ENCODE data around the gene BBS5.
"Not testable (repeated sequence)": the region's sequence is repeated elsewhere in the genome, so short reads cannot be mapped to it uniquely, and the experiment has no call there.

The BBS5 gene
- 1.7 to 2.6 reads per million in 2 experiments for total RNA-seq

DNA sequence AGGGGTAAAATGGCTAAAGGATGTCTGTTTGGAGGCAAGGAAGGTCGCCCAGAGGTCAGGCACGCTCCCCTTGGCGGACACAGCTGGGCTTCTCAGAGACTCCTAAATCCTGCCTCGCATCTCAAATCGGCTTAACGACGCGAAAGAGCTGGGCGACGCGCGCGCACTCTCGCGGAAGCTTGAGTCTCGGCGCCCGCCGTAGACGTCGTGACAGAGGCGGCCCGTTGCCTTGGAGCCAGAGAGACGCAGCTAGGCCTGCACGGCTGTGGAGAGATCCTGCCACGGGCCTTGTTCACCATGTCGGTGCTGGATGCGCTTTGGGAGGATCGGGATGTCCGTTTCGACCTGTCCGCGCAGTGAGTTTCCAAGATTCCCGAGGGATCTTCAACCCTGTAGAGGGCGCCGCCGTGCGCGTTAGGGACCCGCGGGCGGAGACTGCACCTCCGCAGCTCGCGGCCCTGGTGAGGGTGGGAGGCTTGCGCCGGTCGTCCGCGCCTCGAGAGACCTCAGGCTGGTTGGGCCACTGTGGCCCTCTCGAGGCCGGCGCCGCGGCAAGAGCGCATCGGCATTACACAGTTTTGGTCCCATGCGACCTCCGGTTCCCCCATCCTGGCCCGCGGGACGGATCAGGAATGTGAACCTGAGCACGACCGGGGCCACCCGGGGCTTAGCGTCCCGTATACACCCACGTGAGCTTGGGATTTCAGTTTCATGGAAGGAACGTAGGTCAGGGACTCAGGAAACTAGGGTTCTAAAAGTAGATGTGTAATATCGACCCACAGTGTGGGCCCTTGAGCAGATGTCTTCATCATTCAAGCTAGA is at the start of gene BBS5:
BBS5 (plus strand) TSS at position 238 of the 822 bp plus-strand sequence; CDS start at position 298, 60 bp downstream.
- peak; percentile 42 for DNase-seq (ENCODE audit: low read depth)

DNA sequence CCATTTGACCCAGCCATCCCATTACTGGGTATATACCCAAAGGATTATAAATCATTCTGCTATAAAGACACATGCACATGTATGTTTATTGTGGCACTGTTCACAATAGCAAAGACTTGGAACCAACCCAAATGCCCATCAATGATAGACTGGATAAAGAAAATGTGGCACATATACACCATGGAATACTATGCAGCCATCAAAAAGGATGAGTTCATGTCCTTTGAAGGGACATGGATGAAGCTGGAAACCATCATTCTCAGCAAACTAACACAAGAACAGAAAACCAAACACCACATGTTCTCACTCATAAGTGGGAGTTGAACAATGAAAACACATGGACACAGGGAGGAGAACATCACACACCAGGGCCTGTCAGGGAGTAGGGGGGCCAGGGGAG is 47.5 kb upstream of the BBS5 start:
- not testable (repeated sequence) for DNase-seq (ENCODE audit: low read depth)

DNA sequence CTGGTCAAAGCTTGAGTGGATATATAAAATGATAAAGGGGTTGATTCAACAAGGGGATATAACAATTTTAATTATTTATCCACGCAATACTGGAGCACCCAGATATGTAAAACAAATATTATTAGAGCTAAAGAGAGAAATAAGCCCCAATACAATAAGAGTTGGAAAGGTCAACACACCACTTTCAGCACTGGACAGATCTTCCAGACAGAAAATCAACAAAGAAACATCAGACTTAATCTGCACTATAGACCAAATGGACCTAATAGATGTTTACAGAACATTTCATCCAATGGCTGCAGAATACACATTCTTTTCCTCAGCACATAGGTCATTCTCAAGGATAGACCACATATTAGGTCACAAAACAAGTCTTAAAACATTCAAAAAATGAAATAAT is 45.1 kb upstream of the BBS5 start:
- not testable (repeated sequence) for DNase-seq (ENCODE audit: low read depth)

DNA sequence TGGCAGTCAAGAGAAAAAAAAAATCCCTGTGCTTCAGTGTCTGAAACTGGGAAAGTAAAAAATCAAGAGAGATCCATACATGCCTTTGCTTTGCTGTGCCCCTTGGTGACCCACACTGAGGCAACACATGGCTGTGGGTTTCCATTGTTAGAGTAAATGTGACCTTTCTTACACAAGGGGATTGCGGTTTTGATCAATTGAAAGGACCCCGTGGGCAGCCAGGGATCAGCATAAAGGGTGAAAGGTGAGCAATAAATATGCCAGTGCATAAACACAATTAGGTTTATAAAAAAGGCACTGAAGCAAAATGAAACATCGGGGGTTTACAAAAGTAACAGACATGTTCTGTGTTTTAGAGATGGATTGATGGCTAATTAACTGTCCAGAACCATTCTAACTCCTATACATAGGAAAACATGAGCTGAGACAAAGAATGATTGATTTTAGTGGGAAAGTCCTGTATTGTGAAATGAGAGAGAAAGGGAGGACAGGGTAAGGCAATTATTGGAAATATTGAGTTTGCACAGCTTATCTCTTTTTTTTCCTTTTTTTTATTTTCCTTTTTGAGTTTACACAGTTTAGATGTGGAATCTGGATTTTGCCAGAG is 40.7 kb upstream of the BBS5 start:
- DNase-seq (ENCODE audit: low read depth), result no peak

DNA sequence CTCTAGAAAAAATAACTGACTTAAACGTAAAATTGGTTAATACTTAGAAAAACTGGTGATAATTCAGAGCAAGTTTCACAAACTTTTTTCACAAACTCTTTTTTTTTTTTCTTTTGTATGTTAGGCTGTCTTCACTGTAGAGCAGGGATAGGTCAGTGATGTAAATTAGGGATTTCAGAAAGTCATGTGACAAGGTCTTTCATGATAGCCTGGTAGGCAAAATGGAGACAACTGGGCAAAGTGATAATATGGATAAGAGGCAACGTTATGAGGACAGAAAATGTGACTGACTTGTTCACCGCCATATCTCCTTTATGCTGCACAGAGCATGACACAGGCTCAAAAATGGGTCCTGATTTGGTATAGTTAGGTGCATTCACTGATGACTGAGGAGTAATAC is 39.4 kb upstream of the BBS5 start:
- no peak for DNase-seq (ENCODE audit: low read depth)

DNA sequence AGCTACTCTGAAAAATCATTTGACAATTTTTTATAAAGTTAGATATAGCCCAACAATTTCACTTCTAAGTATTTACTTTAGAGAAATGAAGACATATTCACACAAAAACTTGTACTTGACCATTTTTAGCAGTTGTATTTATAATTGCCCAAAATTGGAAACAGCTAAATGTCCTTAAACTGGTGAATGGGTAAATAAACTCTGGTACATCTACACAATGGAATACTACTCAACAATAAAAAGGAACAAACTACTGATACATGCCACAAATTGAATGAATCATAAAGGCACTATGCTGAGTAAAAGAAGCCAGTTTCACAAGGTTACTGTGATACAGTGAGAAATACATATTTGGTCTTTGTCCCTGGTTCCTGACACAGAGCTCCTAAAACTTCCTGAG is 32.8 kb upstream of the BBS5 start:
- no peak for DNase-seq (ENCODE audit: low read depth)

DNA sequence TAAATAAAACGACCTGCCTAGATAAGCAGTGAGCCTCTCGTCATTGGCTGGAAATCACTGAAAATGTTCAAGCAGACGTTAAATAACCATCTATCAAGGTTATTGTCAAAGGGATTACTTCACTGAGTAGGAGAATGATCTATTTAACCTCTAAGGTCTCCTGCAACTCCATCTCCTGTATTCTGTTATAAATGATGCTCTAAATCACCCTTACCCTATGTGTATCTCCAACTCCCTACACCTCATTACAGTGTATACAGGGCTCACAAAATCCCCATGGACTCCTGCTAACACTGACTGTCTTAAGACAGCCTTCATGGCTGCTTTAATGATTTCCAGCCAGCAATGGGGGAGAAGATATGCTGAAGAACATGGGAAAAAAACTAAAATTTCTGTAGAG is 31.0 kb upstream of the BBS5 start:
- no peak for DNase-seq (ENCODE audit: low read depth)

DNA sequence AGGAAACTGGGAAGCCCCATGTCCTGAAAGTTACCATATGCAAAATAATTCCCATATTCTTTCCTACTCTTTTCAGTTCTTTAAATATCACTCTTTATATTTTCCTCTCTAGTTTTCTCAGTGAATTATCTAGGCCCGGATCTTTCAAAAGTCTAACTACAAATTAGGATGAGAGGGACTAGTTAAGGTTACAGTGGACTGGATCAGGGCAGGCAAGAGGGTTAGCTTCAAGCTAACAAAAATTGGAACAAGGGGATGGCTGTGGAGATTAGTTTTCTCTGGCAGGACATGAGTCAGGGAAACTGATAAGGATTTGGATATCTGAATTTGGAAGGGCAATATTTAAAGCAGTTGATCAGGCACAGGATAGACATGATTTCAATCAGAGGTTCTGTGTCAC is 30.4 kb upstream of the BBS5 start:
- DNase-seq (ENCODE audit: low read depth), result no peak

DNA sequence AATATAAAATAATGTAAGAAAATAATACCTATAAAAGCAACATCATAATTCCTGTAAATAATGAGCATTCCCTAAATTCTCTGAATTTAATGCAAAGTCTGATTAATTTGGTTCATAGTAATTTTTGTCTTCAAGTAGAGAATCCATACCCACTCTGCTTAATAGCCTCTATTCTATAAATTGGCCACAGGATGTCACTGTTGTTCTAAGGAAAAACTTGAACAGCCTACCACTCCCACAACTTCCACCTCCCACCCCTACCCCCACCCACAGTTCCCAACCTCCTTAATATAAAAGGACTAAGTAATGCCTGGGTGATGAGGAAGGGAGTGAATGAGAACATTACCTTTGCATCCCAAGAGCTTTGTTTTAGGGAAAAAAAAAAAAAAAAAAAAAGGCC is 27.2 kb upstream of the BBS5 start:
- DNase-seq (ENCODE audit: low read depth), result no peak

DNA sequence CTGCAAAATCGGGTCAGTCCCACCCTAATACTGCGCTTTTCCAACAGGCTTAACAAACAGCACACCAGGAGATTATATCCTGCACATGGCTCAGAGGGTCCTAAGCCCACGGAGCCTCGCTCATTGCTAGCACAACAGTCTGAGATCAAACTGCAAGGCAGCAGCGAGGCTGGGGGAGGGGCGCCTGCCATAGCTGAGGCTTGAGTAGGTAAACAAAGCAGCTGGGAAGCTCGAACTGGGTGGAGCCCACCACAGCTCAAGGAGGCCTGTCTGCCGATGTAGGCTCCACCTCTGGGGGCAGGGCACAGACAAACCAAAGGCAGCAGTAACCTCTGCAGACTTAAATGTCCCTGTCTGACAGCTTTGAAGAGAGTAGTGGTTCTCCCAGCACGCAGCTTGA is 26.2 kb upstream of the BBS5 start:
- not testable (repeated sequence) for DNase-seq (ENCODE audit: low read depth)

DNA sequence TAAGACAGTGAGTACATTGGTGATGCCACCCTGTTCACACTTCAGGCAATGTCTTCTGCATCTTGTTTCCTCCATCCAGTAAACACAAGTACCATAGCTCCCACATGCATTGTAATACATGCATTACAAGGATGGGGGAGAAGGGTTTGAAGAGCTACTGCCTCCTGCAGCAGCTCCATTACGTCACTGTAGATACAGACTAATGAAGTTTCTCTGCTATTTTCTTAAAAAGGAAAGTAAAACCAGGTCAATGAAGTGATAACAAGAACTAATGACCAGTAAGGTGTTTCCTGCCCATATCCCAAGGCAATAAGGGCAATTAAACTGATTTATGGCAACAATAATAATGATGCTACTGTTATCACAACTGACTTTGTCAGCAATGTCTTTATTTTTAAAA is 18.2 kb upstream of the BBS5 start:
- no peak for DNase-seq (ENCODE audit: low read depth)

DNA sequence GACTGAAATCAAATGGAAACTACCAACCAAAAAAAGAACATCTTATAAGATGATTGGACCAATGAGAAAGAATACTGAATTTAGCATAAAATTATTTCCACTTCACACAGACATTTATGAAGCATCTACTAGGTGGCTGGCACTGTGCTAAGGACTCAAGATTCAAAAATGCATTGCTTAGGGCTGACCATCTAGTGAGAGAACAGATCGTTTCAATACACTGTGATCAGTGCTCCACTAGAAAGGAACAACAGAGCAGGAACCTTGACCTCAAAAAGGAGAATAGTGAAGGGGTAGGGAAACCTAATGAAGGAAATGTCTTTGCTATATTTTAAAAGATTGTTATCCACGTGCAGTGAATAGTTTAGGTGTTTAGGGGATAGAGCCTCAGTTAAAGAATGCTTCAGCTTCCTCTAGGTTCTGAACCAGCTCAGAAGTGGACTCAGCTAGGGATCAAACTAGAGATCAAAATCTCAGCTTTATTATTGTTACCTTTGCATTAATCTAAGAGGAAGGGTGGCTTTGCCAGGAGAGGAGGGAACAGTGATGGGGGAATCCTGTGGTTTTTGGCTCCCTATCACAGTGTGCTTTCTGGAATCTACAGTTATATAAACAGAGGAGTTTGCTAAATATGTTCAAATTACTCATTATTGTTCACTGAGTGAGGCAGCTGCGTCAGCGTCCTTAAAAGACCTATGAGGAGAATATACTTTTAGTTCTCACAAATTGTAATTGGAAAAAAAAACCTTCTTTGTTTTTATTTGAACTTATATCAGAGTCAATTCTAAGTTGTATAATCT is 16.2 kb upstream of the BBS5 start:
- no peak for DNase-seq (ENCODE audit: low read depth)

DNA sequence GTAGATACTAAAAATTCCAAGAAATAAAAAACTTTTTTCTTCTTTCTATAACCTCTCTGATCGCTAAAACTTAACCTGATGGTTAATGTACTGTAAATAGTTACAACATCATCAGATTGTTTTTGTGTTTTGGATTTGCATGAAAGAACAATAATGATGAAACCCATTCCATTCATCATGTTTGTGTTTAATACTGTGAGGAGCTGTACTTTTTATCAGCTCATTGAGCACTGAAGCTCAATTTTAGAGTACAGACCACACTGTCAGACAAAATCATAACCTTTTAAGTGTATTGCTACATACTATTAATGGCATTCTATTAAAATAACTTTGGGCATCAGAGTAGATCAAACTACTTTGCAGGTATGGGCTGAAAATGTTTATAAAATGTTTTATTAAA is 14.8 kb upstream of the BBS5 start:
- DNase-seq (ENCODE audit: low read depth), result no peak

DNA sequence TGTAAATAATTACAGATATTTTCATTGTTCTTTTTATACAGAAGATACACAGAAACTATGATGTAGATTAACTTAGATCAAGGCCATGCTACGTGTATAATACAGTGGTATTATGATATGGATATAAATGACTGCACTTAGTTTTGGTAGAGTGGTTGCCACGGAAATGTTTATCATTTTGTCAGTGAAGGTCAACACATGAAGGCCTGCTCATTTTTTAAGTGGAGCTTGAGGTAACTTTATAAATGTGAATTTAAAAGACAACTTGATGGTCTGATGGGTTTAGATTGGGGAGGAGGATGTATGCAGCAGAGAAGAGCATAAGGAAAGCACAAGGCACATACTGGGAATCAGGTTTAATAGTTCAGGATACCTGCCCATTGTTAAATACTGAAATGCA is 14.4 kb upstream of the BBS5 start:
- no peak for DNase-seq (ENCODE audit: low read depth)

DNA sequence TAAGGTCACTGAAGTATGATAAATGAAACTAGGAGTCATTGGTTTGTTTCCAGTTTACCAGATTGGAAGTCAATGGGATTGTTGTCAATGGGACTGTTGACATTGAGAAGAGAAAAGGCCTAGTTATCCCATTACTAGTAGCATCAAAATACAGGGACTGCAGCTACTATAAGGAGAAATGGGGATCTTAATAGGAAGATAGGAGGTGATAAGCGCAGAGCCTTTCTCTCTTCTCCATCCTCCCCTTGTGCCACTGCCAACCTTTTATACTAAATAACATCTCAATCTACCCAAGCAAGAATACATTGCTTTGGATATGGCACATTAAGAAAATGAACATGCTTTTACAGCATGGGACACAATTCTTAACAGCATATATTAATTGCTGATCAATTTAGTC is 10.5 kb upstream of the BBS5 start:
- DNase-seq (ENCODE audit: low read depth), result no peak

DNA sequence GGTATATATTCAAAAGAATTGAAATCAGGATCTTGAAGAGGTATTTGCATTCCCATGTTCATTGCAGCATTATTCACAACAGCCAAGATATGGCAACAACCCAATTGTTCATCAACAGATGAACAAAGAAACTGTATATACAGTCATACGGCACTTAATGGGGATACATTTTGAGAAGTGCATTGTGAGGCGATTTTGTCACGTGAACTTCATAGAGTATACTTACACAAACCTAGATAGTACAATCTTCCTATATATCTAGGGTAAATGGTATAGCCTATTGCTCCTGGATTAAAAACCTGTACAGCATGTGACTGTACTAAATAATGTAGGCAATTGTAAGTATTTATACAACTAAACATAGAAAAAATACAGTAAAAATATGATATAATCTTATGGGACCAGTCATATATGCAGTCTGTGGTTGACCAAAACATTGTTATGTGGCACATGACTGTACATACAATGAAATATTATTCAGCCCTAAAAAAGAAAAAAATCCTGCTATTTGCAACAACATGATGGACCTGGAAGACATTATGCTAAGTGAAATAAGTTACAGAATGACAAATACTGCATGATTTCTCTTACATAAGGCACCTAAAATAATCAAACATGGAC is 9.2 kb upstream of the BBS5 start:
- DNase-seq (ENCODE audit: low read depth), result no peak

DNA sequence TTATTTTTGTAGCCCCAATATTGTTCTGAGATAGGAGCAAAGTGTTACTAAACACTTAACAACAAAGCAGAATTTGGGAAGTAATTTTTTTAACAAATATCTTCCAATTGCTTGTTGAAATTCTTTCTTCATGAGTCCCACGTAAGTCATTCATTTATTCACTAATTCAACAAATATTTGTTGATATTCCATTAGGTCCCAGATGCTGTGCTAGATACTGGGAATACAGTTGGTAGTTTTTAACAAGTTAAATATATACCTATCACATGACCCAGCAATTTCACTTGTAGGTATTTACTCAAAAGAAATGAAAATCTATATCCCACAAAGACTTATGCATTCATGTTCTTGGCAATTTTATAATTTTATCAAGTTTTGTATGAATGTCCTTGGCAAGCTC is 7.0 kb upstream of the BBS5 start:
- no peak for DNase-seq (ENCODE audit: low read depth)

DNA sequence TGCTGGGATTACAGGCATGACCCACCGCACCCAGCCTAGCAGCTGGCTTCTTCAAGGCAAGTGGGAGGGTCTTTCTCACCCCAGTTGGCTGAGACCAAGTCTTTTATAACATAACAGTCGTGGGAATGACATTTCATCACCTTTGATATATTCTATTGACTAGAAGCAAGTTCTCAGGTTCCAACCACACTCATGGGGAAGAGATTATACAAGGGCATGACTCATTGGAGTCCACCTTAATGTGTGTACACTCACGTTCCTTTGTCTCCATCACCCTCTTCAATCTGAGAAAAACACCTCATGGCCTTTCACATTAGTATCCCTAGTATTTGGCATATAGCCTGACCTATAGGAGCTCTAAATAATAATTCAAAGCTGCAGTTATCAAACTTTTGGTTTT is 2.8 kb upstream of the BBS5 start:
- DNase-seq (ENCODE audit: low read depth), result no peak

DNA sequence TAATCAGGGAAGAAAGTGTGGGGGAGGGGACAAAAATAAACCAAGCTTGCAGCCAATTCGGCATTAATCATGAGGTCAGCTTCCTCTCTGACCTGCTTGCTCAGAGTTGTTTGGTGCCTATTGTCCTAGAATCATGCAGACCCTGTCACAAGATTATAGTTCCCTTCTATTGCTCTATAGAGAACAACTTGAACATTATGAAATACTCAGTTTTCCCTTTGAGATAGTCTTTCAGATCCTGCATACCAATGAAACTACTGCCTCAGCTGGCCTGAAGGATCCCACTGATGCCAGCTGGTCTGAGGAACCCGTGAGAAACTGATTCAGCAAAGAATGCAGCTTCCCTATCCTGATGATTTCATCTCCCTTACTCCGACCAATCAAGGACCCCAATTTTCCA is 955 bp upstream of the BBS5 start:
- no peak for DNase-seq (ENCODE audit: low read depth)

DNA sequence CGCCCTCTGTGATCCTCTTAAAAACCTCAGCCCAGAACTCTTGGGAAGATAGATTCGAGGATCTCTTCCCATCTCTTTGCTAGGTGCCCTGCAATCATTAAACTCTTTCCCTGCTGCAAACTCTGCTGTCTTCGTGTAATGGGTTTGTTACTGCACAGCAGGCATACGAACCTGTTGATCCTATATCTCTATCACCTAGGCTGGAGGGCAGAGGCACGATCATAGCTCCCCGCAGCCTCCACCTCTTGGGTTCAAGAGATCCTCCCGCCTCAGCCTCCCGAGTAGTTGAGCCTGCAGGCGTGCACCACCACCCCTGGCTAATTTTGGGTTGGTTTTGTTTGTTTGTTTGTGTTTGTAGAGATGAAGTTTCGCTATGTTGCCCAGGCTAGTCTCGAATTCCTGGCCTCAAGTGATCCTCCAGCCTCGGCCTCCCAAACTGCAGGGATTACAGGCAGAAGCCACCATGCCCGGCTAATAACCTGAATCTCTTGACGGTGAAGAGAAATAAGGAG is 493 bp upstream of the BBS5 start:
- DNase-seq (ENCODE audit: low read depth), result no peak

DNA sequence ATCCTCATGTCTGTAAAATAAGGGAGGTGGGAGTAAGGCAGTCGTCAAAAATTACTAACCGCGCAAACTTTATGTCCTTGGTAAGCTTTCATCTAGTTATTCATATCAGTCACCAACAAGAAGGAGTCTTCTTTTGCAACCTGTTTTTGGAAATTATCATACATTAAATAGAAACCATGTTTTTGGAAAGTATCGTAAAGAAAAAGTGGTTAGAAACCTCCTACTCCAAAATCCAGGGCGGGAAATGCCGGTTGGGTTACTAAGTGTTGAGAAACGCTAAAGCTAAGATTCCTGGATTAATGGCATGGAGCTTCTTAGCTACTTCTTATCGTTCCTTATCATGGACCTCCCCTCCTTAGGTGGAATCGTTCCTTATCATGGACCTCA is 778 bp downstream of the BBS5 start:
- DNase-seq (ENCODE audit: low read depth), result no peak

DNA sequence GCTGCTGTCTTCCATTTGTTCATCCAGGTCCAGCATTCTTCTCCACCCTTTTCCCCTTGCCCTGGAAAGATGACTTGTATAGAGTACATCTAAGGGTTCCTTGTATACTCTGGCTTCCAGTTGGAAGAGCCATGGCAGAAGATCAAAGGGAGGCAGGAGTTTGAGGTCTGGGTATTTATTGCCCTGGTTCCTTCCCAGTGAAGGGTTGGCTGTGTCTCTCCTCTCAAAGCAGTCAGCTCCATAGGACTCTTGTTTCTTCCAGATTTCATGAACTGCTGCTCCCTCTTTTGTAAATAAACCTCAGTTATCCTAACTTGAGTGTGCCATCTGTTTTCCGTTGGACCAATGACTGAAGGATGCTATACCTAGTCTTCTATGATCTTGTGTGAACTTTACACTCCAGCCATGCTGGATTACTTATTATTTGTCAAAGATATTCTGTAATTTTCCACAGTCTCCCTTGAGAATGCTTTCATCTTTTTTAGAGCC is 6.4 kb downstream of the BBS5 start:
- DNase-seq (ENCODE audit: low read depth), result no peak

All from T follicular helper cell (primary cell).